Stomach (tissue), 4 donors: Measurements from ENCODE around the gene WAS.

Source experiments
- POLR2A ChIP-seq, 4 donors: fragments of 450-650 bp; IDR thresholded peaks; one replicate each; pipeline ENCODE4 v1.6.1; 2016; ENCODE audit warnings: antibody characterized with exemption in 4 of 4, control low read depth in 2 of 4, mild to moderate bottlenecking in 1 of 4, moderate library complexity in 1 of 4
- TF ChIP-seq, protein P1 (sequence below), 7 experiments: fragments of 450-650 bp in 4 of 7; fragments of 200-600 bp in 3 of 7; sonication (generic) in 3 of 7; IDR thresholded peaks; one replicate each; pipeline ENCODE4 v1.5.1; 2016 to 2019; ENCODE audit warnings: antibody characterized with exemption in 7 of 7, control low read depth in 2 of 7, mild to moderate bottlenecking in 1 of 7

DNA sequence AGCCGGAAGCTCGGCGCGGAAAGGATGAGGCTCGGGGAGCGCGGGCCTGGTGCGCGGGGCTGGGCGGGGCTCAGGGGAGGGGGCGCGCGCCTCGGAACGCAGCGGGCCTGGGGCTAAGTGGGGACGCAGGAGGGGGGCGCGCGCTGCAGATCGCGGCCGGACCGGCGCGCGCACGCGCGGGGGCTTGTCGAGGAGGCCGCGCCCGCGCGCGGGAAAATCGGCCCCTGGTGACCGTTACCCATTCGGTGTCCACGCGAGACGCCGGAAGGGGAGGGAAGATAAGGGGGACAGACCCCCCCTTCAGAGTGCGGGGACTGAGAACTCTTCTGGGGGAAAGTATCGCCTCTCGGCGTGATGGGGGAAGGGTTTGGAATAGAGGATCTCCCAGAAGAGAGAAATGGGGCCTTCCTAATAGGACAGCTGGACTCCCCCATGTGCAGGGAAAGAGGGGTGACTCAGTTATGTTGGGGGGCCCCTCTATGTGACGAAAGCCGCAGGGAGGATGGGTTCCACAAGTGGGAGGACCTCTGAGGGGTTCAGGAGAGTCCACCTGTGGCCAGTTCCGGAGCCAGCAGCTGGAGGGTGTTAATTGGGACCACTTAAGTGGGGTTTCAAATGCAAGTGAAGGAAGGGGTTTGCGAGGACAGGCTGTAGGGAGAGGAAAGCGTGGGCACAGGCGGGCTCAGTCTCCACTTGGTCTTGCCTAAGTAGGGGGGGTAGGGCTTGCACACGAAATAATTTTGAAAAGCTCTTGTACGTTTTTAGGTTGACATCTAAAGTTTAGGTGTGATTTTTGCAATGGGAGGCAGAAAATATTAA lies 13.5 kb downstream of the WAS start:
- TF ChIP-seq, protein P1, sequence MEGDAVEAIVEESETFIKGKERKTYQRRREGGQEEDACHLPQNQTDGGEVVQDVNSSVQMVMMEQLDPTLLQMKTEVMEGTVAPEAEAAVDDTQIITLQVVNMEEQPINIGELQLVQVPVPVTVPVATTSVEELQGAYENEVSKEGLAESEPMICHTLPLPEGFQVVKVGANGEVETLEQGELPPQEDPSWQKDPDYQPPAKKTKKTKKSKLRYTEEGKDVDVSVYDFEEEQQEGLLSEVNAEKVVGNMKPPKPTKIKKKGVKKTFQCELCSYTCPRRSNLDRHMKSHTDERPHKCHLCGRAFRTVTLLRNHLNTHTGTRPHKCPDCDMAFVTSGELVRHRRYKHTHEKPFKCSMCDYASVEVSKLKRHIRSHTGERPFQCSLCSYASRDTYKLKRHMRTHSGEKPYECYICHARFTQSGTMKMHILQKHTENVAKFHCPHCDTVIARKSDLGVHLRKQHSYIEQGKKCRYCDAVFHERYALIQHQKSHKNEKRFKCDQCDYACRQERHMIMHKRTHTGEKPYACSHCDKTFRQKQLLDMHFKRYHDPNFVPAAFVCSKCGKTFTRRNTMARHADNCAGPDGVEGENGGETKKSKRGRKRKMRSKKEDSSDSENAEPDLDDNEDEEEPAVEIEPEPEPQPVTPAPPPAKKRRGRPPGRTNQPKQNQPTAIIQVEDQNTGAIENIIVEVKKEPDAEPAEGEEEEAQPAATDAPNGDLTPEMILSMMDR (IDR thresholded peaks at IDR 0.05) = no peak
- no peak for TF ChIP-seq POLR2A (IDR thresholded peaks at IDR 0.05)
